Measurements from ENCODE around the gene GDF9. TPM values are rescaled to one million over a fixed set of nuclear protein-coding genes. Genes with fewer than 3 reads are reported as not detected.

The GDF9 gene
- total RNA-seq, 3 donors from 2014 or later: 0.33 to 0.64 (median 0.44) TPM

GRCh38 chr5:132905938-132906337 lies 39.7 kb upstream of the GDF9 start:
- no peaks in the 10 kb centered on the region for H3K9me3 ChIP-seq
- TF ChIP-seq POLR2A (IDR thresholded peaks at IDR 0.05) (no peak), POLR2AphosphoS5 (IDR thresholded peaks at IDR 0.05) (no peak), CTCF (IDR thresholded peaks at IDR 0.05) (peak; percentile 18 to 41 (median 32))
- DNase-seq (ENCODE audit: low spot score in 2 of 2): no peak
- intact Hi-C loops (cut with DNase I; ENCODE audit: low total_unique reads): no loop called here
- no peak overlapping the region for H3K27ac ChIP-seq
- no peaks in the 10 kb centered on the region for H3K4me1 ChIP-seq
- no peaks in the 10 kb centered on the region for H3K27me3 ChIP-seq
- no peaks in the 10 kb centered on the region for H3K36me3 ChIP-seq
- no peak overlapping the region for H3K4me3 ChIP-seq

- no peaks in the 10 kb centered on the region for H3K36me3 ChIP-seq
- intact Hi-C loops (cut with DNase I; ENCODE audit: low total_unique reads): no loop called here
- no peak overlapping the region for H3K4me3 ChIP-seq
- no peaks in the 10 kb centered on the region for H3K27me3 ChIP-seq
- TF ChIP-seq POLR2AphosphoS5 (IDR thresholded peaks at IDR 0.05): no peak
- no peak for TF ChIP-seq POLR2A (IDR thresholded peaks at IDR 0.05)
- TF ChIP-seq CTCF (IDR thresholded peaks at IDR 0.05): no peak
- no peaks in the 10 kb centered on the region for H3K9me3 ChIP-seq
- no peak overlapping the region for H3K27ac ChIP-seq
- no peaks in the 10 kb centered on the region for H3K4me1 ChIP-seq
- DNase-seq (ENCODE audit: low spot score in 2 of 2): no peak
Measured at GRCh38 chr5:132901730-132902129, 35.5 kb upstream of the GDF9 start.

- Histone ChIP-seq H3K9me3 (no peaks in the 10 kb centered on the region), H3K27me3 (no peaks in the 10 kb centered on the region), H3K4me3 (no peak overlapping the region), H3K27ac (no peak overlapping the region), H3K4me1 (no peaks in the 10 kb centered on the region), H3K36me3 (no peaks in the 10 kb centered on the region)
- DNase-seq (ENCODE audit: low spot score in 2 of 2): no peak
- intact Hi-C loops (cut with DNase I; ENCODE audit: low total_unique reads): no loop called here
- no peak for TF ChIP-seq CTCF (IDR thresholded peaks at IDR 0.05)
- no peak for TF ChIP-seq POLR2AphosphoS5 (IDR thresholded peaks at IDR 0.05)
- TF ChIP-seq POLR2A (IDR thresholded peaks at IDR 0.05): no peak
Measured at GRCh38 chr5:132901036-132901435, 34.8 kb upstream of the GDF9 start.

GRCh38 chr5:132898094-132898493 lies 31.8 kb upstream of the GDF9 start:
- DNase-seq (ENCODE audit: low spot score in 2 of 2): no peak
- peaks cover 8% of the 10 kb centered on the region for H3K36me3 ChIP-seq
- intact Hi-C loops (cut with DNase I; ENCODE audit: low total_unique reads): no loop called here
- H3K27ac ChIP-seq: no peak overlapping the region
- no peak overlapping the region for H3K4me3 ChIP-seq
- H3K9me3 ChIP-seq: no peaks in the 10 kb centered on the region
- TF ChIP-seq POLR2A (IDR thresholded peaks at IDR 0.05) (no peak), POLR2AphosphoS5 (IDR thresholded peaks at IDR 0.05) (no peak), CTCF (IDR thresholded peaks at IDR 0.05) (no peak)
- no peaks in the 10 kb centered on the region for H3K4me1 ChIP-seq
- no peaks in the 10 kb centered on the region for H3K27me3 ChIP-seq

GRCh38 chr5:132896685-132897084 lies 30.4 kb upstream of the GDF9 start:
- H3K9me3 ChIP-seq: no peaks in the 10 kb centered on the region
- DNase-seq (ENCODE audit: low spot score in 2 of 2): no peak
- H3K4me1 ChIP-seq: no peaks in the 10 kb centered on the region
- no peak overlapping the region for H3K4me3 ChIP-seq
- TF ChIP-seq CTCF (IDR thresholded peaks at IDR 0.05) (no peak), POLR2A (IDR thresholded peaks at IDR 0.05) (no peak), POLR2AphosphoS5 (IDR thresholded peaks at IDR 0.05) (no peak)
- no peaks in the 10 kb centered on the region for H3K27me3 ChIP-seq
- intact Hi-C loops (cut with DNase I; ENCODE audit: low total_unique reads): no loop called here
- peaks cover 8% of the 10 kb centered on the region for H3K36me3 ChIP-seq
- no peak overlapping the region for H3K27ac ChIP-seq

Data from breast epithelium (tissue), 4 donors.